Esophagus muscularis mucosa (tissue), 4 donors: ENCODE measurements around the gene BRPF1. TPM values are rescaled to one million over a fixed set of nuclear protein-coding genes. Genes with fewer than 3 reads are reported as not detected.

Source experiments
- DNase-seq: peaks from one replicate; pipeline ENCODE4 v3.0.0-alpha.2; 2017; ENCODE audit errors: extremely low spot score
- H3K27ac ChIP-seq, 4 donors: fragments of 200-600 bp; sonication (generic); replicated peaks in 1 of 4; 1 replicate in 3 of 4; 2 replicates in 1 of 4; pipeline ENCODE4 v1.5.1; 2016 to 2019; ENCODE audit warnings: mild to moderate bottlenecking in 1 of 4
- H3K27me3 ChIP-seq, 4 donors: fragments of 200-600 bp; sonication (generic); one replicate each; pipeline versions ENCODE4 v1.5.1 to v1.6.0; 2016 to 2019
- H3K36me3 ChIP-seq, 4 donors: fragments of 200-600 bp; sonication (generic); one replicate each; pipeline ENCODE4 v1.5.1; 2016 to 2019
- H3K4me1 ChIP-seq, 4 donors: fragments of 200-600 bp; sonication (generic); one replicate each; pipeline ENCODE4 v1.5.1; 2016 to 2019
- H3K4me3 ChIP-seq, 4 donors: fragments of 200-600 bp; sonication (generic); 1 replicate in 2 of 4; 2 replicates in 2 of 4; pipeline ENCODE4 v1.5.1; 2016 to 2019; ENCODE audit warnings: mild to moderate bottlenecking in 4 of 4, moderate library complexity in 1 of 4
- H3K9me3 ChIP-seq, 4 donors: fragments of 200-600 bp; sonication (generic); 1 replicate in 3 of 4; 2 replicates in 1 of 4; pipeline ENCODE4 v1.5.1; 2016 to 2019
- CTCF ChIP-seq, 3 experiments: fragments of 200-600 bp in 2 of 3; fragments of 450-650 bp in 1 of 3; sonication (generic) in 2 of 3; IDR thresholded peaks; one replicate each; pipeline ENCODE4 v1.5.1; 2017 to 2019; ENCODE audit warnings: antibody characterized with exemption in 3 of 3, mild to moderate bottlenecking in 2 of 3, moderate library complexity in 1 of 3
- EP300 ChIP-seq: sonication (generic); formaldehyde crosslinking; IDR thresholded peaks from one replicate; pipeline ENCODE4 v1.6.1; 2017; ENCODE audit warnings: antibody characterized with exemption
- POLR2A ChIP-seq: fragments of 450-650 bp; IDR thresholded peaks from one replicate; pipeline ENCODE4 v1.6.1; 2017; ENCODE audit warnings: antibody characterized with exemption, moderate library complexity, mild to moderate bottlenecking, low read depth
- POLR2AphosphoS5 ChIP-seq, 2 donors: sonication (generic); formaldehyde crosslinking; IDR thresholded peaks; one replicate each; pipeline ENCODE4 v1.6.1; 2017; ENCODE audit warnings: antibody characterized with exemption in 2 of 2
- WGBS: methylation state at CpG from one replicate; pipeline ENCODE4 v1.1.5; 2018; 5-methylcytosine and 5-hydroxymethylcytosine counted together
- intact Hi-C: fragments of 100-400 bp; cut with DNase I; formaldehyde crosslinking; loops from one replicate; pipeline ENCODE4 v1.15.1; 2023
- total RNA-seq, 4 donors: library from RNA; depleted of rRNA; stranded (reverse); fragments of >200 nt; gene quantifications; one replicate each; pipeline versions ENCODE4 v1.1.0 to v1.2.1, GENCODE V29; 2016

The BRPF1 gene
- total RNA-seq, 4 donors from 2014 or later, result 16.2 to 23.3 (median 21.1) TPM

GRCh38 chr3:9793161-9793781 is 61.7 kb downstream of the BRPF1 start:
- Histone ChIP-seq H3K27me3 (no peaks in the 10 kb centered on the region), H3K4me1 (peaks cover 22 to 62% (median 50%) of the 10 kb centered on the region in 4 donors), H3K9me3 (no peaks in the 10 kb centered on the region), H3K27ac (peak overlapping the region; percentile 94 to 98 (median 97)), H3K36me3 (peaks cover 22 to 56% (median 43%) of the 10 kb centered on the region in 4 donors), H3K4me3 (peak overlapping the region; percentile 74 to 96 (median 92))
- intact Hi-C loops, result loop anchor here (5.0 kb wide), 2 partner anchors 41 to 76 kb away; no protein-coding TSS in a partner anchor
- TF ChIP-seq CTCF (IDR thresholded peaks at IDR 0.05) (no peak), EP300 (no peak), POLR2A (peak; percentile 70), POLR2AphosphoS5 (IDR thresholded peaks at IDR 0.05) (no peak)
- DNase-seq, result no peak
- 0% methylated on average over 21 of the region's 23 CpGs for WGBS

GRCh38 chr3:9794400-9794799 is 62.9 kb downstream of the BRPF1 start:
- peak overlapping the region in 1 of 4 donors; percentile 96 for H3K4me3 ChIP-seq
- no peak for DNase-seq

GRCh38 chr3:9795207-9795606 is 63.7 kb downstream of the BRPF1 start:
- no peak overlapping the region for H3K27ac ChIP-seq
- H3K36me3 ChIP-seq, result peaks cover 29 to 56% (median 48%) of the 10 kb centered on the region in 4 donors
- no peaks in the 10 kb centered on the region for H3K9me3 ChIP-seq
- H3K4me3 ChIP-seq, result no peak overlapping the region
- WGBS, result 71% methylated on average over 5 of the region's 5 CpGs
- intact Hi-C loops, result no loop called here
- H3K4me1 ChIP-seq, result peaks cover 22 to 62% (median 50%) of the 10 kb centered on the region in 4 donors
- DNase-seq, result no peak
- H3K27me3 ChIP-seq, result no peaks in the 10 kb centered on the region
- TF ChIP-seq POLR2A, result no peak
- TF ChIP-seq CTCF (IDR thresholded peaks at IDR 0.05), result no peak
- no peak for TF ChIP-seq EP300
- no peak for TF ChIP-seq POLR2AphosphoS5 (IDR thresholded peaks at IDR 0.05)

More at GRCh38 chr3:9794400-9794799, 62.9 kb downstream of the BRPF1 start:
- TF ChIP-seq POLR2AphosphoS5 (IDR thresholded peaks at IDR 0.05), result no peak
- no peak for TF ChIP-seq CTCF (IDR thresholded peaks at IDR 0.05)
- no peak for TF ChIP-seq POLR2A
- TF ChIP-seq EP300, result no peak
- Histone ChIP-seq H3K27me3 (no peaks in the 10 kb centered on the region), H3K27ac (no peak overlapping the region), H3K4me1 (peaks cover 22 to 62% (median 50%) of the 10 kb centered on the region in 4 donors), H3K9me3 (no peaks in the 10 kb centered on the region), H3K36me3 (peaks cover 25 to 56% (median 46%) of the 10 kb centered on the region in 4 donors)
- intact Hi-C loops, result loop anchor here (5.0 kb wide), 2 partner anchors 42 to 77 kb away; no protein-coding TSS in a partner anchor
- 91% methylated on average over 11 of the region's 11 CpGs for WGBS

GRCh38 chr3:9797196-9797945 is 65.8 kb downstream of the BRPF1 start:
- 94% methylated on average over 12 of the region's 12 CpGs for WGBS
- intact Hi-C loops, result no loop called here
- Histone ChIP-seq H3K9me3 (no peaks in the 10 kb centered on the region), H3K4me3 (no peak overlapping the region), H3K4me1 (peaks cover 18 to 45% (median 32%) of the 10 kb centered on the region in 4 donors), H3K27me3 (no peaks in the 10 kb centered on the region), H3K27ac (no peak overlapping the region), H3K36me3 (peaks cover 48 to 73% (median 63%) of the 10 kb centered on the region in 4 donors)
- DNase-seq, result no peak
- no peak for TF ChIP-seq CTCF (IDR thresholded peaks at IDR 0.05)
- no peak for TF ChIP-seq POLR2AphosphoS5 (IDR thresholded peaks at IDR 0.05)
- TF ChIP-seq EP300, result no peak
- no peak for TF ChIP-seq POLR2A

Other genes starting within 250 kb of the BRPF1 start
- under 1 TPM in 3 of 4 donors, not detected in 1; 0.13 to 0.17 (median 0.17) TPM for gene LHFPL4, start 177.9 kb upstream of the BRPF1 start, total RNA-seq
- gene MTMR14, start 82.2 kb upstream of the BRPF1 start, total RNA-seq, result 10 to 100 TPM; 14.1 to 27.3 (median 21.1) TPM
- under 1 TPM in 2 of 4 donors, not detected in 2; 0.33 to 0.42 TPM for gene CPNE9, start 27.9 kb upstream of the BRPF1 start, total RNA-seq
- 10 to 100 TPM; 18.6 to 28.3 (median 24.9) TPM for gene OGG1, start 18.2 kb downstream of the BRPF1 start, total RNA-seq
- 10 to 100 TPM; 53.6 to 78.9 (median 70.2) TPM for gene CAMK1, start 38.2 kb downstream of the BRPF1 start, total RNA-seq
- gene TADA3, start 60.7 kb downstream of the BRPF1 start, total RNA-seq, result 10 to 100 TPM; 64.4 to 80.9 (median 74.6) TPM
- gene ARPC4, start 61.3 kb downstream of the BRPF1 start, total RNA-seq, result 100 to 1,000 TPM; 129 to 191 (median 164) TPM
- 10 to 100 TPM; 15.5 to 56.5 (median 25.6) TPM for gene TTLL3, start 78.5 kb downstream of the BRPF1 start, total RNA-seq
- 10 to 100 TPM; 33.0 to 48.1 (median 45.0) TPM for gene RPUSD3, start 112.3 kb downstream of the BRPF1 start, total RNA-seq
- gene CIDEC, start 148.5 kb downstream of the BRPF1 start, total RNA-seq, result 1 to 10 TPM in 2 of 4 donors, under 1 TPM in 2; 0.78 to 2.4 (median 1.0) TPM
- gene JAGN1, start 158.9 kb downstream of the BRPF1 start, total RNA-seq, result 10 to 100 TPM; 17.9 to 39.8 (median 26.4) TPM
- 1 to 10 TPM in 3 of 4 donors, under 1 TPM in 1; 0.99 to 1.7 (median 1.2) TPM for gene IL17RE, start 171.1 kb downstream of the BRPF1 start, total RNA-seq
- gene IL17RC, start 185.4 kb downstream of the BRPF1 start, total RNA-seq, result 10 to 100 TPM; 40.3 to 60.4 (median 51.3) TPM
- gene CRELD1, start 202.1 kb downstream of the BRPF1 start, total RNA-seq, result 10 to 100 TPM; 38.6 to 62.9 (median 52.0) TPM
- 1 to 10 TPM in 3 of 4 donors, under 1 TPM in 1; 0.83 to 2.5 (median 2.0) TPM for gene PRRT3, start 220.7 kb downstream of the BRPF1 start, total RNA-seq